Muscle of leg (tissue), 11 donors: ENCODE results near the gene HGS. TPM values are rescaled to one million over a fixed set of nuclear protein-coding genes. Genes with fewer than 3 reads are reported as not detected.
A peak's percentile ranks its signal among the peaks of the same experiment; 100 is the strongest.

Experiments used
- DNase-seq: peaks from one replicate; pipeline ENCODE4 v3.0.0; 2013
- H3K27ac ChIP-seq: one replicate; pipeline ENCODE4 v1.5.1; 2013; ENCODE audit warnings: mild to moderate bottlenecking, low read length, control low read depth
- H3K27me3 ChIP-seq: one replicate; pipeline ENCODE4 v1.6.1; 2013; ENCODE audit warnings: low read length; ENCODE audit not compliant: control insufficient read depth, insufficient read depth
- H3K36me3 ChIP-seq: one replicate; pipeline ENCODE4 v1.6.1; 2013; ENCODE audit warnings: low read length; ENCODE audit not compliant: control insufficient read depth, insufficient read depth
- H3K4me1 ChIP-seq: one replicate; pipeline ENCODE4 v1.6.1; 2013; ENCODE audit warnings: low read length; ENCODE audit not compliant: control insufficient read depth, insufficient read depth
- H3K4me3 ChIP-seq: one replicate; pipeline ENCODE4 v1.5.1; 2013; ENCODE audit warnings: low read length, control low read depth
- H3K9me3 ChIP-seq: replicated peaks from 2 replicates; pipeline ENCODE4 v1.6.1; 2013; ENCODE audit warnings: low read depth, low read length; ENCODE audit not compliant: control insufficient read depth
- WGBS: methylation state at CpG from one replicate; pipeline ENCODE4 v1.1.5; 2013; ENCODE audit warnings: missing lambda C conversion rate; ENCODE audit not compliant: insufficient coverage; 5-methylcytosine and 5-hydroxymethylcytosine counted together
- polyA plus RNA-seq, 8 donors: library from polyadenylated mRNA; unstranded; fragments of 120-200 nt; gene quantifications; one replicate each; pipeline versions ENCODE4 v1.2.1 to v1.2.3, GENCODE V29; 2013; ENCODE audit warnings: inconsistent platforms in 1 of 8, low replicate concordance in 1 of 8; ENCODE audit not compliant: insufficient read length in 8 of 8, insufficient read depth in 1 of 8
- total RNA-seq: library from RNA; stranded (reverse); fragments of 120-200 nt; gene quantifications from one replicate; pipeline ENCODE4 v1.2.4, GENCODE V29; 2013

The HGS gene
- total and polyA plus RNA-seq, 9 donors, result 32.0 to 64.8 (median 47.4) TPM

GRCh38 chr17:81711814-81712467 lies 28.1 kb downstream of the HGS start, which contains the start of gene SLC25A10:
Gene SLC25A10 (plus strand): TSS chr17:81712284. CDS start chr17:81712427, 143 bp downstream.
- Histone ChIP-seq H3K27ac (no peak within 1 kb of the TSS), H3K4me3 (peak within 1 kb of the TSS; percentile 46), H3K27me3 (peaks cover 18% of the 10 kb centered on the region), H3K9me3 (no peaks in the 10 kb centered on the region), H3K36me3 (peaks cover 18% of the 10 kb centered on the region), H3K4me1 (peaks cover 38% of the 10 kb centered on the region)
- DNase-seq, result peak; percentile 89
- WGBS, result under 1% methylated on average over 89 of the region's 89 CpGs

GRCh38 chr17:81712468-81713003 lies 28.7 kb downstream of the HGS start:
- H3K36me3 ChIP-seq, result peaks cover 12% of the 10 kb centered on the region

GRCh38 chr17:81713004-81713555 lies 29.3 kb downstream of the HGS start:
- peak overlapping the region; percentile 46 for H3K4me3 ChIP-seq
- DNase-seq, result no peak
- 31% methylated on average over 18 of the region's 18 CpGs for WGBS
- no peaks in the 10 kb centered on the region for H3K9me3 ChIP-seq
- peaks cover 9% of the 10 kb centered on the region for H3K36me3 ChIP-seq
- H3K4me1 ChIP-seq, result peaks cover 33% of the 10 kb centered on the region
- peaks cover 18% of the 10 kb centered on the region for H3K27me3 ChIP-seq
- H3K27ac ChIP-seq, result no peak overlapping the region

More at GRCh38 chr17:81712468-81713003, 28.7 kb downstream of the HGS start:
- DNase-seq, result no peak
- WGBS, result 3% methylated on average over 30 of the region's 41 CpGs
- Histone ChIP-seq H3K4me1 (peaks cover 38% of the 10 kb centered on the region), H3K9me3 (no peaks in the 10 kb centered on the region), H3K27ac (no peak overlapping the region), H3K4me3 (peak overlapping the region; percentile 46), H3K27me3 (peaks cover 18% of the 10 kb centered on the region)

GRCh38 chr17:81713556-81714411 lies 30.0 kb downstream of the HGS start:
- Histone ChIP-seq H3K9me3 (no peaks in the 10 kb centered on the region), H3K27me3 (peaks cover 18% of the 10 kb centered on the region), H3K4me1 (peaks cover 33% of the 10 kb centered on the region), H3K27ac (no peak overlapping the region), H3K36me3 (peaks cover 2% of the 10 kb centered on the region), H3K4me3 (no peak overlapping the region)
- no peak for DNase-seq
- WGBS, result 43% methylated on average over 22 of the region's 36 CpGs

GRCh38 chr17:81714412-81715106 lies 30.7 kb downstream of the HGS start:
- H3K4me3 ChIP-seq, result no peak overlapping the region

GRCh38 chr17:81715107-81715871 lies 31.5 kb downstream of the HGS start:
- Histone ChIP-seq H3K27ac (no peak overlapping the region), H3K27me3 (peaks cover 12% of the 10 kb centered on the region), H3K4me3 (no peak overlapping the region), H3K36me3 (peaks cover 2% of the 10 kb centered on the region), H3K4me1 (peaks cover 35% of the 10 kb centered on the region), H3K9me3 (no peaks in the 10 kb centered on the region)
- no peak for DNase-seq
- WGBS, result 83% methylated on average over 29 of the region's 32 CpGs

More at GRCh38 chr17:81714412-81715106, 30.7 kb downstream of the HGS start:
- H3K9me3 ChIP-seq, result no peaks in the 10 kb centered on the region
- H3K27me3 ChIP-seq, result peaks cover 18% of the 10 kb centered on the region
- WGBS, result 92% methylated on average over 22 of the region's 39 CpGs
- H3K36me3 ChIP-seq, result peaks cover 2% of the 10 kb centered on the region
- peaks cover 33% of the 10 kb centered on the region for H3K4me1 ChIP-seq
- H3K27ac ChIP-seq, result no peak overlapping the region
- DNase-seq, result no peak

- WGBS, result 89% methylated on average over 38 of the region's 43 CpGs
These were observed 32.3 kb downstream of the HGS start for GRCh38 chr17:81715872-81716673.

GRCh38 chr17:81716674-81716996 lies 32.8 kb downstream of the HGS start:
- no peak overlapping the region for H3K27ac ChIP-seq
- no peak for DNase-seq
- H3K4me1 ChIP-seq, result peaks cover 22% of the 10 kb centered on the region
- WGBS, result 91% methylated on average over 9 of the region's 12 CpGs
- H3K36me3 ChIP-seq, result peaks cover 2% of the 10 kb centered on the region
- no peak overlapping the region for H3K4me3 ChIP-seq
- H3K9me3 ChIP-seq, result no peaks in the 10 kb centered on the region
- H3K27me3 ChIP-seq, result no peaks in the 10 kb centered on the region

More at GRCh38 chr17:81715872-81716673, 32.3 kb downstream of the HGS start:
- H3K27ac ChIP-seq, result no peak overlapping the region
- H3K4me1 ChIP-seq, result peaks cover 27% of the 10 kb centered on the region
- H3K9me3 ChIP-seq, result no peaks in the 10 kb centered on the region
- peaks cover 4% of the 10 kb centered on the region for H3K27me3 ChIP-seq
- peaks cover 2% of the 10 kb centered on the region for H3K36me3 ChIP-seq
- H3K4me3 ChIP-seq, result no peak overlapping the region
- no peak for DNase-seq
